ENCODE results near the gene DCTN2. TPM values are rescaled to one million over a fixed set of nuclear protein-coding genes. Genes with fewer than 3 reads are reported as not detected.
"Not testable (repeated sequence)": the region's sequence is repeated elsewhere in the genome, so short reads cannot be mapped to it uniquely, and the experiment has no call there.

DCTN2 gene
- total RNA-seq (70.8 TPM), polyA plus RNA-seq (195 TPM)

GRCh38 chr12:57546438-57547287 lies at the start of gene DCTN2:
Gene DCTN2 (minus strand): TSS chr12:57547192. CDS start chr12:57547063, 129 bp downstream.
- H3K4me1 ChIP-seq (ENCODE audit: insufficient read depth) = no peaks in the 10 kb centered on the region
- peak; percentile 96 for DNase-seq (ENCODE audit: extremely low spot score)
- peak within 1 kb of the TSS; percentile 85 for H3K27ac ChIP-seq (ENCODE audit: low read depth)
- no peaks in the 10 kb centered on the region for H3K36me3 ChIP-seq (ENCODE audit: insufficient read depth)
- under 1% methylated on average over 56 of the region's 56 CpGs for WGBS
- peak within 1 kb of the TSS; percentile 85 for H3K4me3 ChIP-seq (ENCODE audit: low read depth, low read length)

GRCh38 chr12:57593187-57593586 lies 46.2 kb upstream of the DCTN2 start:
- WGBS = 86% methylated on average over 4 of the region's 4 CpGs
- Histone ChIP-seq H3K4me1 (ENCODE audit: insufficient read depth) (no peaks in the 10 kb centered on the region), H3K36me3 (ENCODE audit: insufficient read depth) (no peaks in the 10 kb centered on the region), H3K27ac (ENCODE audit: low read depth) (no peak overlapping the region), H3K4me3 (ENCODE audit: low read depth, low read length) (no peak overlapping the region)
- no peak for DNase-seq (ENCODE audit: extremely low spot score)

- no peak overlapping the region for H3K27ac ChIP-seq (ENCODE audit: low read depth)
- H3K36me3 ChIP-seq (ENCODE audit: insufficient read depth) = no peaks in the 10 kb centered on the region
- DNase-seq (ENCODE audit: extremely low spot score) = no peak
- no peak overlapping the region for H3K4me3 ChIP-seq (ENCODE audit: low read depth, low read length)
- WGBS = 81% methylated on average over 2 of the region's 2 CpGs
- H3K4me1 ChIP-seq (ENCODE audit: insufficient read depth) = no peaks in the 10 kb centered on the region
Measured at GRCh38 chr12:57592551-57593165, 45.7 kb upstream of the DCTN2 start.

GRCh38 chr12:57591782-57592325 lies 44.9 kb upstream of the DCTN2 start:
- H3K4me3 ChIP-seq (ENCODE audit: low read depth, low read length) = peak overlapping the region; percentile 84
- WGBS = 42% methylated on average over 10 of the region's 10 CpGs
- no peaks in the 10 kb centered on the region for H3K36me3 ChIP-seq (ENCODE audit: insufficient read depth)
- no peak overlapping the region for H3K27ac ChIP-seq (ENCODE audit: low read depth)
- no peak for DNase-seq (ENCODE audit: extremely low spot score)
- H3K4me1 ChIP-seq (ENCODE audit: insufficient read depth) = no peaks in the 10 kb centered on the region

- peak; percentile 13 for DNase-seq (ENCODE audit: extremely low spot score)
- Histone ChIP-seq H3K36me3 (ENCODE audit: insufficient read depth) (no peaks in the 10 kb centered on the region), H3K4me3 (ENCODE audit: low read depth, low read length) (peak within 1 kb of the TSS; percentile 84), H3K27ac (ENCODE audit: low read depth) (no peak within 1 kb of the TSS), H3K4me1 (ENCODE audit: insufficient read depth) (no peaks in the 10 kb centered on the region)
- 1% methylated on average over 69 of the region's 69 CpGs for WGBS
Measured at GRCh38 chr12:57590864-57591781, 44.1 kb upstream of the DCTN2 start, which contains the start of gene PIP4K2C. Gene PIP4K2C (plus strand): TSS chr12:57591192. CDS start chr12:57591290, 98 bp downstream.

- Histone ChIP-seq H3K4me1 (ENCODE audit: insufficient read depth) (no peaks in the 10 kb centered on the region), H3K4me3 (ENCODE audit: low read depth, low read length) (peak overlapping the region; percentile 84), H3K36me3 (ENCODE audit: insufficient read depth) (no peaks in the 10 kb centered on the region), H3K27ac (ENCODE audit: low read depth) (no peak overlapping the region)
- DNase-seq (ENCODE audit: extremely low spot score) = no peak
- WGBS = 24% methylated on average over 2 of the region's 2 CpGs
Measured at GRCh38 chr12:57590479-57590863, 43.5 kb upstream of the DCTN2 start.

GRCh38 chr12:57588951-57589610 lies 42.1 kb upstream of the DCTN2 start:
- not testable (repeated sequence) for H3K27ac ChIP-seq (ENCODE audit: low read depth); H3K4me1 ChIP-seq (ENCODE audit: insufficient read depth); H3K4me3 ChIP-seq (ENCODE audit: low read depth, low read length); H3K36me3 ChIP-seq (ENCODE audit: insufficient read depth); DNase-seq (ENCODE audit: extremely low spot score)
- WGBS = 94% methylated on average over 15 of the region's 15 CpGs

- no peaks in the 10 kb centered on the region for H3K36me3 ChIP-seq (ENCODE audit: insufficient read depth)
- no peak overlapping the region for H3K27ac ChIP-seq (ENCODE audit: low read depth)
- 86% methylated on average over 3 of the region's 3 CpGs for WGBS
- no peak overlapping the region for H3K4me3 ChIP-seq (ENCODE audit: low read depth, low read length)
- no peaks in the 10 kb centered on the region for H3K4me1 ChIP-seq (ENCODE audit: insufficient read depth)
- DNase-seq (ENCODE audit: extremely low spot score) = no peak
Measured at GRCh38 chr12:57586832-57587429, 39.9 kb upstream of the DCTN2 start.

GRCh38 chr12:57586128-57586527 lies 39.1 kb upstream of the DCTN2 start:
- Histone ChIP-seq H3K4me1 (ENCODE audit: insufficient read depth) (no peaks in the 10 kb centered on the region), H3K27ac (ENCODE audit: low read depth) (no peak overlapping the region), H3K4me3 (ENCODE audit: low read depth, low read length) (no peak overlapping the region), H3K36me3 (ENCODE audit: insufficient read depth) (no peaks in the 10 kb centered on the region)
- DNase-seq (ENCODE audit: extremely low spot score) = no peak
- WGBS = 89% methylated on average over 3 of the region's 3 CpGs

GRCh38 chr12:57585156-57585555 lies 38.2 kb upstream of the DCTN2 start:
- Histone ChIP-seq H3K4me3 (ENCODE audit: low read depth, low read length) (no peak overlapping the region), H3K4me1 (ENCODE audit: insufficient read depth) (no peaks in the 10 kb centered on the region), H3K36me3 (ENCODE audit: insufficient read depth) (no peaks in the 10 kb centered on the region), H3K27ac (ENCODE audit: low read depth) (no peak overlapping the region)
- WGBS = 85% methylated on average over 2 of the region's 2 CpGs
- DNase-seq (ENCODE audit: extremely low spot score) = no peak

GRCh38 chr12:57584690-57585089 lies 37.7 kb upstream of the DCTN2 start:
- no peak overlapping the region for H3K4me3 ChIP-seq (ENCODE audit: low read depth, low read length)
- no peaks in the 10 kb centered on the region for H3K36me3 ChIP-seq (ENCODE audit: insufficient read depth)
- no peak for DNase-seq (ENCODE audit: extremely low spot score)
- H3K27ac ChIP-seq (ENCODE audit: low read depth) = no peak overlapping the region
- H3K4me1 ChIP-seq (ENCODE audit: insufficient read depth) = no peaks in the 10 kb centered on the region

- DNase-seq (ENCODE audit: extremely low spot score) = no peak
- no peak overlapping the region for H3K27ac ChIP-seq (ENCODE audit: low read depth)
- no peak overlapping the region for H3K4me3 ChIP-seq (ENCODE audit: low read depth, low read length)
- 97% methylated on average over 2 of the region's 2 CpGs for WGBS
- H3K4me1 ChIP-seq (ENCODE audit: insufficient read depth) = no peaks in the 10 kb centered on the region
- no peaks in the 10 kb centered on the region for H3K36me3 ChIP-seq (ENCODE audit: insufficient read depth)
Measured at GRCh38 chr12:57584050-57584449, 37.1 kb upstream of the DCTN2 start.
